Measurements from ENCODE around the gene PPP1R2C. TPM values are rescaled to one million over a fixed set of nuclear protein-coding genes. Genes with fewer than 3 reads are reported as not detected.

Gene PPP1R2C
- total RNA-seq, 1 donor from 2014 or later = not detected

DNA sequence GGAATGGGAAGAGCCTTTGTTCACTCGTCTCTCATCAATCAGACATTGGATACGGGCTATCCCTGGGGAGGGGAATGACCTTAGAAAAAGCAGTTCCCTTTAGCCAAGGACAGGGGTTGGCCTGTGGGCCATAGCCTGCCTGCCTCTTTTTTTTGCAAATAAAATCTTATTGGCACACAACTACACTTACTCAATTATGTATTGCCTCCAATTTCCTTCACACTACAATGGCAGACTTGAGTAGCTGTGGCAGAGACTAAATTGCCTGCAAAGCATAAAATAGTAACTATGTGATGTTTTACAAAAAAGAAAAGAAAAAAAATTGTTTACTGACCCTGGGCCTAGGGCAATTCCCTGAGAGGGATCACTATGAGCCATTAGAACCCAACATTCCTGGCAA lies 23.4 kb downstream of the PPP1R2C start:
- no peak overlapping the region for H3K4me3 ChIP-seq
- H3K36me3 ChIP-seq = no peaks in the 10 kb centered on the region
- H3K27ac Mint-ChIP-seq = no peak overlapping the region
- TF ChIP-seq EZH2 (IDR thresholded peaks at IDR 0.05) = no peak
- no peak for TF ChIP-seq EZH2phosphoT487 (IDR thresholded peaks at IDR 0.05)
- TF ChIP-seq, protein P1, sequence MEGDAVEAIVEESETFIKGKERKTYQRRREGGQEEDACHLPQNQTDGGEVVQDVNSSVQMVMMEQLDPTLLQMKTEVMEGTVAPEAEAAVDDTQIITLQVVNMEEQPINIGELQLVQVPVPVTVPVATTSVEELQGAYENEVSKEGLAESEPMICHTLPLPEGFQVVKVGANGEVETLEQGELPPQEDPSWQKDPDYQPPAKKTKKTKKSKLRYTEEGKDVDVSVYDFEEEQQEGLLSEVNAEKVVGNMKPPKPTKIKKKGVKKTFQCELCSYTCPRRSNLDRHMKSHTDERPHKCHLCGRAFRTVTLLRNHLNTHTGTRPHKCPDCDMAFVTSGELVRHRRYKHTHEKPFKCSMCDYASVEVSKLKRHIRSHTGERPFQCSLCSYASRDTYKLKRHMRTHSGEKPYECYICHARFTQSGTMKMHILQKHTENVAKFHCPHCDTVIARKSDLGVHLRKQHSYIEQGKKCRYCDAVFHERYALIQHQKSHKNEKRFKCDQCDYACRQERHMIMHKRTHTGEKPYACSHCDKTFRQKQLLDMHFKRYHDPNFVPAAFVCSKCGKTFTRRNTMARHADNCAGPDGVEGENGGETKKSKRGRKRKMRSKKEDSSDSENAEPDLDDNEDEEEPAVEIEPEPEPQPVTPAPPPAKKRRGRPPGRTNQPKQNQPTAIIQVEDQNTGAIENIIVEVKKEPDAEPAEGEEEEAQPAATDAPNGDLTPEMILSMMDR (IDR thresholded peaks at IDR 0.05) = no peak
- no peaks in the 10 kb centered on the region for H3K9me3 Mint-ChIP-seq
- H3K27me3 Mint-ChIP-seq (ENCODE audit: insufficient read depth, low read depth) = peaks cover 2% of the 10 kb centered on the region
- DNase-seq (ENCODE audit: low spot score) = no peak
- H3K4me1 Mint-ChIP-seq = no peaks in the 10 kb centered on the region
- no peaks in the 10 kb centered on the region for H3K27me3 ChIP-seq
- no peaks in the 10 kb centered on the region for H3K79me2 ChIP-seq (ENCODE audit: low read depth)
- H3K4me2 ChIP-seq = no peak overlapping the region
- H2AFZ ChIP-seq (replicated peaks) = no peak overlapping the region
- no peaks in the 10 kb centered on the region for H3K36me3 Mint-ChIP-seq
- no peaks in the 10 kb centered on the region for H3K9me3 ChIP-seq (ENCODE audit: low read depth)
- H4K20me1 ChIP-seq (ENCODE audit: low read depth) = no peaks in the 10 kb centered on the region
- H3K9ac ChIP-seq = no peak overlapping the region
- H3F3A ChIP-seq (ENCODE audit: low read depth) = no peaks in the 10 kb centered on the region
- H3K27ac ChIP-seq = no peak overlapping the region
- no peak overlapping the region for H3K4me3 Mint-ChIP-seq
- H3K4me1 ChIP-seq = no peaks in the 10 kb centered on the region

- Histone ChIP-seq H3K27me3 (no peaks in the 10 kb centered on the region), H3K27ac (no peak overlapping the region), H3K9ac (no peak overlapping the region), H3K4me2 (no peak overlapping the region), H3K9me3 (ENCODE audit: low read depth) (no peaks in the 10 kb centered on the region), H3K79me2 (ENCODE audit: low read depth) (no peaks in the 10 kb centered on the region), H3K36me3 (no peaks in the 10 kb centered on the region), H3F3A (ENCODE audit: low read depth) (no peaks in the 10 kb centered on the region), H2AFZ (replicated peaks) (no peak overlapping the region), H4K20me1 (ENCODE audit: low read depth) (no peaks in the 10 kb centered on the region), H3K4me1 (no peaks in the 10 kb centered on the region), H3K4me3 (no peak overlapping the region)
- Mint-ChIP-seq H3K4me3 (no peak overlapping the region), H3K9me3 (no peaks in the 10 kb centered on the region), H3K27me3 (ENCODE audit: insufficient read depth, low read depth) (peaks cover 2% of the 10 kb centered on the region), H3K4me1 (no peaks in the 10 kb centered on the region), H3K36me3 (no peaks in the 10 kb centered on the region), H3K27ac (no peak overlapping the region)
- TF ChIP-seq, protein P1 (IDR thresholded peaks at IDR 0.05) = no peak
- no peak for DNase-seq (ENCODE audit: low spot score)
Observed at GRCh38 chrX:42754115-42754514, 23.8 kb downstream of the PPP1R2C start.

- DNase-seq (ENCODE audit: low spot score) = peak; percentile 11
- Histone ChIP-seq H3K4me3 (no peak overlapping the region), H2AFZ (replicated peaks) (no peak overlapping the region), H3F3A (ENCODE audit: low read depth) (no peaks in the 10 kb centered on the region), H3K4me2 (no peak overlapping the region), H3K36me3 (no peaks in the 10 kb centered on the region), H3K79me2 (ENCODE audit: low read depth) (no peaks in the 10 kb centered on the region), H4K20me1 (ENCODE audit: low read depth) (no peaks in the 10 kb centered on the region), H3K9ac (no peak overlapping the region), H3K27ac (no peak overlapping the region), H3K4me1 (no peaks in the 10 kb centered on the region), H3K27me3 (no peaks in the 10 kb centered on the region), H3K9me3 (ENCODE audit: low read depth) (no peaks in the 10 kb centered on the region)
- no peak overlapping the region for H3K4me3 Mint-ChIP-seq
- no peaks in the 10 kb centered on the region for H3K4me1 Mint-ChIP-seq
- no peaks in the 10 kb centered on the region for H3K36me3 Mint-ChIP-seq
- no peak overlapping the region for H3K27ac Mint-ChIP-seq
- no peak for TF ChIP-seq EZH2phosphoT487 (IDR thresholded peaks at IDR 0.05)
- TF ChIP-seq, protein P1 (IDR thresholded peaks at IDR 0.05) = no peak
- no peak for TF ChIP-seq EZH2 (IDR thresholded peaks at IDR 0.05)
- no peaks in the 10 kb centered on the region for H3K9me3 Mint-ChIP-seq
- peaks cover 2% of the 10 kb centered on the region for H3K27me3 Mint-ChIP-seq (ENCODE audit: insufficient read depth, low read depth)
Observed at GRCh38 chrX:42752730-42753129, 25.2 kb downstream of the PPP1R2C start.

GRCh38 chrX:42751573-42751972 lies 26.4 kb downstream of the PPP1R2C start:
- H3K27me3 ChIP-seq = no peaks in the 10 kb centered on the region
- no peaks in the 10 kb centered on the region for H3F3A ChIP-seq (ENCODE audit: low read depth)
- no peaks in the 10 kb centered on the region for H3K4me1 Mint-ChIP-seq
- no peak overlapping the region for H3K9ac ChIP-seq
- no peaks in the 10 kb centered on the region for H3K36me3 ChIP-seq
- no peaks in the 10 kb centered on the region for H3K4me1 ChIP-seq
- no peak overlapping the region for H3K4me3 Mint-ChIP-seq
- no peaks in the 10 kb centered on the region for H3K9me3 Mint-ChIP-seq
- H3K27ac ChIP-seq = no peak overlapping the region
- H3K79me2 ChIP-seq (ENCODE audit: low read depth) = no peaks in the 10 kb centered on the region
- no peak overlapping the region for H3K4me3 ChIP-seq
- H3K27me3 Mint-ChIP-seq (ENCODE audit: insufficient read depth, low read depth) = peaks cover 2% of the 10 kb centered on the region
- no peak overlapping the region for H3K27ac Mint-ChIP-seq
- H3K4me2 ChIP-seq = no peak overlapping the region
- H3K36me3 Mint-ChIP-seq = no peaks in the 10 kb centered on the region
- no peaks in the 10 kb centered on the region for H3K9me3 ChIP-seq (ENCODE audit: low read depth)
- no peak for DNase-seq (ENCODE audit: low spot score)
- H4K20me1 ChIP-seq (ENCODE audit: low read depth) = no peaks in the 10 kb centered on the region
- TF ChIP-seq, protein P1 (IDR thresholded peaks at IDR 0.05) = no peak
- TF ChIP-seq EZH2phosphoT487 (IDR thresholded peaks at IDR 0.05) (no peak), EZH2 (IDR thresholded peaks at IDR 0.05) (no peak)
- H2AFZ ChIP-seq (replicated peaks) = no peak overlapping the region

Measured in neural progenitor cell (in vitro differentiated cells).